Type B pancreatic cell (in vitro differentiated cells): ENCODE results near the gene ARHGEF26. TPM values are rescaled to one million over a fixed set of nuclear protein-coding genes. Genes with fewer than 3 reads are reported as not detected.

Experiments used
- DNase-seq: peaks from one replicate; pipeline ENCODE4 v3.0.0; 2021; ENCODE audit warnings: mixed read lengths; ENCODE audit not compliant: unreplicated experiment; ENCODE audit errors: extremely low spot score
- H3K27ac Mint-ChIP-seq: 2 replicates; pipeline ENCODE4 v1.8.0; 2021; ENCODE audit warnings: mild to moderate bottlenecking, mixed read lengths
- H3K27me3 Mint-ChIP-seq: 2 replicates; pipeline ENCODE4 v1.8.0; 2021; ENCODE audit warnings: mixed read lengths
- H3K36me3 Mint-ChIP-seq: 2 replicates; pipeline ENCODE4 v1.8.0; 2021; ENCODE audit warnings: mixed read lengths
- H3K4me1 Mint-ChIP-seq: one replicate; pipeline ENCODE4 v1.8.0; 2021; ENCODE audit warnings: mixed read lengths; ENCODE audit not compliant: unreplicated experiment
- H3K4me3 Mint-ChIP-seq: 2 replicates; pipeline ENCODE4 v1.8.0; 2021; ENCODE audit warnings: mild to moderate bottlenecking, mixed read lengths
- H3K9me3 Mint-ChIP-seq: 2 replicates; pipeline ENCODE4 v1.8.0; 2021; ENCODE audit warnings: mixed read lengths
- CTCF ChIP-seq: fragments of 200-600 bp; sonication (generic); conservative IDR thresholded peaks from 2 replicates; pipeline ENCODE4 v1.5.0; 2021; ENCODE audit warnings: antibody characterized with exemption, mild to moderate bottlenecking
- total RNA-seq: library from RNA; stranded (reverse); gene quantifications from 2 replicates; pipeline ENCODE4 v1.2.1, GENCODE V29; 2021; ENCODE audit warnings: low replicate concordance

The ARHGEF26 gene
- total RNA-seq, 1 donor from 2014 or later = 12.7 TPM

GRCh38 chr3:154197751-154198150 is 76.6 kb downstream of the ARHGEF26 start:
- no peak for TF ChIP-seq CTCF
- no peak overlapping the region for H3K27ac Mint-ChIP-seq
- no peaks in the 10 kb centered on the region for H3K27me3 Mint-ChIP-seq
- H3K9me3 Mint-ChIP-seq = no peaks in the 10 kb centered on the region
- H3K36me3 Mint-ChIP-seq = peaks cover 32% of the 10 kb centered on the region
- H3K4me1 Mint-ChIP-seq = no peaks in the 10 kb centered on the region
- no peak overlapping the region for H3K4me3 Mint-ChIP-seq
- DNase-seq = no peak

GRCh38 chr3:154209499-154209898 is 88.3 kb downstream of the ARHGEF26 start:
- DNase-seq = no peak
- Mint-ChIP-seq H3K4me1 (no peaks in the 10 kb centered on the region), H3K27me3 (no peaks in the 10 kb centered on the region), H3K4me3 (no peak overlapping the region), H3K27ac (no peak overlapping the region), H3K36me3 (peaks cover 46% of the 10 kb centered on the region), H3K9me3 (peaks cover 5% of the 10 kb centered on the region)
- no peak for TF ChIP-seq CTCF

DNA sequence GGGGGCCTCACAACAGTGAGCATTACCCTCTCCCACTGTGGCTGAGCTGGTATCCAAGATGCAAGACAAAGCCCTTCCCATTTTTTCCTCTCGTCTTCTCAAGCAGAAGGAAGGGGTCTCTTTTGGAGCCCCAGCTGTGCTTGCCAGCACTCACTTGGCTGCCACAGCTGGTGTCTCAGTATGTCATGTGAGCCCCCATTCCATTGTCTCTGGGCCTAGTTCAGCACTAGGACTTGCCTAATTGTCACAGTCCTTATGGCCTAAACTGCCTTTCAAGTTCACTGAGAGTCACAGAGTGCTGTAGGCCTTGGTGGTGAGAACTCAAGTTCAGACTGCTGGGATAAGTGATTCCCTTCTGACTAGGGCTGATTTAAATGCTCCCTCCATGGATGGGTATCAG is 89.8 kb downstream of the ARHGEF26 start:
- no peaks in the 10 kb centered on the region for H3K9me3 Mint-ChIP-seq
- no peak for DNase-seq
- no peak for TF ChIP-seq CTCF
- no peak overlapping the region for H3K4me3 Mint-ChIP-seq
- H3K27ac Mint-ChIP-seq = no peak overlapping the region
- no peaks in the 10 kb centered on the region for H3K4me1 Mint-ChIP-seq
- H3K36me3 Mint-ChIP-seq = peaks cover 43% of the 10 kb centered on the region
- H3K27me3 Mint-ChIP-seq = no peaks in the 10 kb centered on the region

DNA sequence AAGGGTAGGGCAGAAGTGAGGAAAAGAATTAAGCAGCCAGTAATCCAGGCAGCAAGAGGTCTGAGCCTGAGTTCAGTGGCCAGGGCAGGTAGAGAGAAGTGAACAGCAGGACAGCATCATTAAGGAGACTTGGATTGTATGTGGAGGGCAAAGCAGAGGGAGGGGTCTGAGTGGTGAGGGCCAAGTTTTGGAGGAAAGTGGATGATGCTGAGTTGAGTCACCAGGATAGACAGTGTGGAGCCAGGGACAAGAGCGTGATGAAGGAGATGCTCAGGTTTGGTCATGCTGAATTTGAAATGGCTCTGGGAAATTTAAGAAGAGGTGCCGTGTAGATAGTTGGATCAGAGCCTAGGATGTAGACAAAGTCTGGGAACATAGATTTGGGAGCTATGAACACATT is 93.1 kb downstream of the ARHGEF26 start:
- Mint-ChIP-seq H3K9me3 (no peaks in the 10 kb centered on the region), H3K27me3 (no peaks in the 10 kb centered on the region), H3K36me3 (peaks cover 30% of the 10 kb centered on the region), H3K4me1 (peaks cover 6% of the 10 kb centered on the region), H3K27ac (no peak overlapping the region), H3K4me3 (no peak overlapping the region)
- no peak for TF ChIP-seq CTCF
- DNase-seq = no peak

GRCh38 chr3:154217671-154218070 is 96.5 kb downstream of the ARHGEF26 start:
- Mint-ChIP-seq H3K27me3 (no peaks in the 10 kb centered on the region), H3K9me3 (no peaks in the 10 kb centered on the region), H3K36me3 (peaks cover 38% of the 10 kb centered on the region)

More at GRCh38 chr3:154217671-154218070, 96.5 kb downstream of the ARHGEF26 start:
- no peak for TF ChIP-seq CTCF
- Mint-ChIP-seq H3K27ac (no peak overlapping the region), H3K4me1 (peaks cover 6% of the 10 kb centered on the region), H3K4me3 (no peak overlapping the region)
- DNase-seq = no peak
